Tibial nerve (tissue), 4 donors: Measurements from ENCODE around the gene ITM2C. TPM values are rescaled to one million over a fixed set of nuclear protein-coding genes. Genes with fewer than 3 reads are reported as not detected.

ENCODE experiments used
- DNase-seq, 2 donors: peaks; one replicate each; pipeline ENCODE4 v3.0.0-alpha.2; 2019; ENCODE audit warnings: low spot score in 2 of 2
- H3K27ac ChIP-seq, 4 donors: fragments of 200-600 bp; sonication (generic) in 3 of 4; one replicate each; pipeline ENCODE4 v1.5.1; 2017 to 2019; ENCODE audit warnings: mild to moderate bottlenecking in 1 of 4
- H3K27me3 ChIP-seq, 2 donors: fragments of 200-600 bp; sonication (generic) in 1 of 2; one replicate each; pipeline versions ENCODE4 v1.5.1 to v1.6.0; 2017 to 2019
- H3K36me3 ChIP-seq, 3 donors: fragments of 200-600 bp; sonication (generic); one replicate each; pipeline ENCODE4 v1.5.1; 2018 to 2019
- H3K4me1 ChIP-seq, 4 donors: fragments of 200-600 bp; sonication (generic) in 3 of 4; one replicate each; pipeline ENCODE4 v1.5.1; 2017 to 2019
- H3K4me3 ChIP-seq, 4 donors: fragments of 200-600 bp; sonication (generic) in 3 of 4; one replicate each; pipeline ENCODE4 v1.5.1; 2017 to 2019; ENCODE audit warnings: mild to moderate bottlenecking in 1 of 4, moderate library complexity in 1 of 4
- H3K9me3 ChIP-seq, 4 donors: fragments of 200-600 bp; sonication (generic) in 3 of 4; one replicate each; pipeline ENCODE4 v1.5.1; 2017 to 2019
- CTCF ChIP-seq, 5 experiments: fragments of 200-600 bp in 3 of 5; fragments of 450-650 bp in 2 of 5; sonication (generic) in 3 of 5; IDR thresholded peaks; one replicate each; pipeline ENCODE4 v1.5.1; 2016 to 2019; ENCODE audit warnings: antibody characterized with exemption in 5 of 5, mild to moderate bottlenecking in 3 of 5, moderate library complexity in 2 of 5
- EP300 ChIP-seq, 2 donors: sonication (generic); formaldehyde crosslinking; IDR thresholded peaks; one replicate each; pipeline ENCODE4 v1.6.1; 2017; ENCODE audit warnings: antibody characterized with exemption in 2 of 2, mild to moderate bottlenecking in 1 of 2
- POLR2A ChIP-seq, 2 donors: fragments of 450-650 bp; IDR thresholded peaks; one replicate each; pipeline ENCODE4 v1.6.1; 2017; ENCODE audit warnings: antibody characterized with exemption in 2 of 2, mild to moderate bottlenecking in 2 of 2, moderate library complexity in 2 of 2
- WGBS, 2 donors: methylation state at CpG; one replicate each; pipeline ENCODE4 v1.1.5; 2018; 5-methylcytosine and 5-hydroxymethylcytosine counted together
- total RNA-seq, 4 donors: library from RNA; depleted of rRNA; stranded (reverse); fragments of >200 nt; gene quantifications; one replicate each; pipeline ENCODE4 v1.1.0, GENCODE V29; 2016

The ITM2C gene
- 100 to 1,000 TPM in 3 of 4 donors, 10 to 100 TPM in 1; 80.1 to 146 (median 128) TPM for total RNA-seq

- Histone ChIP-seq H3K4me3 (peak within 1 kb of the TSS; percentile 55 to 91 (median 82)), H3K27ac (peak within 1 kb of the TSS; percentile 27 to 88 (median 86)), H3K36me3 (no peaks in the 10 kb centered on the region), H3K4me1 (peaks cover 0 to 55% (median 19%) of the 10 kb centered on the region in 4 donors), H3K9me3 (peaks cover 0 to under 1% (median 0%) of the 10 kb centered on the region in 4 donors), H3K27me3 (peaks cover 0 to 21% of the 10 kb centered on the region in 2 donors)
- DNase-seq: no peak
- TF ChIP-seq POLR2A (IDR thresholded peaks at IDR 0.05) (peak in 1 of 2 donors; percentile 39), CTCF (IDR thresholded peaks at IDR 0.05) (peak in 4 of 5 experiments; percentile 29 to 46 (median 38)), EP300 (IDR thresholded peaks at IDR 0.05) (peak in 1 of 2 donors; percentile 62)
- 1% methylated on average over 33 to 47 of the region's 76 CpGs for WGBS, 2 donors
Measured at GRCh38 chr2:230864605-230865306, at the start of gene ITM2C. Gene ITM2C (plus strand): TSS chr2:230864942. CDS start chr2:230865026, 84 bp downstream.

- Histone ChIP-seq H3K27me3 (no peaks in the 10 kb centered on the region), H3K9me3 (no peaks in the 10 kb centered on the region), H3K36me3 (peaks cover 0 to 76% (median 21%) of the 10 kb centered on the region in 3 donors), H3K27ac (no peak overlapping the region), H3K4me3 (no peak overlapping the region), H3K4me1 (no peaks in the 10 kb centered on the region)
- WGBS, 2 donors: 72 to 74% methylated on average over 3 of the region's 3 CpGs
- TF ChIP-seq EP300 (IDR thresholded peaks at IDR 0.05) (no peak), POLR2A (IDR thresholded peaks at IDR 0.05) (no peak)
- DNase-seq: no peak
Measured at GRCh38 chr2:230815088-230815487, 49.7 kb upstream of the ITM2C start.

GRCh38 chr2:230816735-230817134, 48.0 kb upstream of the ITM2C start:
- no peak overlapping the region for H3K4me3 ChIP-seq
- H3K27ac ChIP-seq: no peak overlapping the region
- peaks cover 0 to 61% (median 14%) of the 10 kb centered on the region in 3 donors for H3K36me3 ChIP-seq
- 79 to 85% methylated on average over 7 of the region's 7 CpGs for WGBS, 2 donors
- no peaks in the 10 kb centered on the region for H3K4me1 ChIP-seq
- H3K9me3 ChIP-seq: no peaks in the 10 kb centered on the region
- H3K27me3 ChIP-seq: no peaks in the 10 kb centered on the region
- DNase-seq: no peak
- TF ChIP-seq CTCF (IDR thresholded peaks at IDR 0.05): no peak
- no peak for TF ChIP-seq POLR2A (IDR thresholded peaks at IDR 0.05)
- no peak for TF ChIP-seq EP300 (IDR thresholded peaks at IDR 0.05)

- Histone ChIP-seq H3K9me3 (no peaks in the 10 kb centered on the region), H3K36me3 (peaks cover 0 to 36% (median 14%) of the 10 kb centered on the region in 3 donors), H3K4me3 (no peak overlapping the region), H3K4me1 (peaks cover 0 to 5% (median 0%) of the 10 kb centered on the region in 4 donors), H3K27me3 (no peaks in the 10 kb centered on the region), H3K27ac (no peak overlapping the region)
- 85 to 98% methylated on average over 1 of the region's 1 CpG for WGBS, 2 donors
- DNase-seq: no peak
- TF ChIP-seq EP300 (IDR thresholded peaks at IDR 0.05): no peak
- TF ChIP-seq CTCF (IDR thresholded peaks at IDR 0.05): no peak
- no peak for TF ChIP-seq POLR2A (IDR thresholded peaks at IDR 0.05)
Measured at GRCh38 chr2:230819433-230819832, 45.3 kb upstream of the ITM2C start.

GRCh38 chr2:230821261-230821990, 43.3 kb upstream of the ITM2C start:
- Histone ChIP-seq H3K27me3 (no peaks in the 10 kb centered on the region), H3K9me3 (no peaks in the 10 kb centered on the region), H3K27ac (peak overlapping the region in 1 of 4 donors; percentile 36), H3K4me1 (peaks cover 0 to 6% (median 0%) of the 10 kb centered on the region in 4 donors), H3K36me3 (peaks cover 0 to 22% (median 14%) of the 10 kb centered on the region in 3 donors), H3K4me3 (no peak overlapping the region)
- TF ChIP-seq CTCF (IDR thresholded peaks at IDR 0.05): no peak
- no peak for TF ChIP-seq POLR2A (IDR thresholded peaks at IDR 0.05)
- TF ChIP-seq EP300 (IDR thresholded peaks at IDR 0.05): no peak
- DNase-seq: no peak
- 55% methylated on average over 18 of the region's 18 CpGs for WGBS, 2 donors
